Immature natural killer cell (primary cell): ENCODE results near the gene PRKG2. TPM values are rescaled to one million over a fixed set of nuclear protein-coding genes. Genes with fewer than 3 reads are reported as not detected.

ENCODE experiments used
- DNase-seq, 3 donors: peaks; one replicate each; pipeline ENCODE4 v3.0.0; 2022; ENCODE audit warnings: mixed read lengths in 1 of 3
- H3K27ac Mint-ChIP-seq, 6 donors: one replicate each; pipeline ENCODE4 v1.8.0; 2020; ENCODE audit warnings: mixed read lengths in 6 of 6, mild to moderate bottlenecking in 5 of 6, inconsistent platforms in 4 of 6, moderate library complexity in 3 of 6
- H3K27me3 Mint-ChIP-seq, 3 donors: one replicate each; pipeline ENCODE4 v1.8.0; 2020 to 2021; ENCODE audit warnings: low read depth in 3 of 3, mild to moderate bottlenecking in 3 of 3, mixed read lengths in 3 of 3, moderate library complexity in 3 of 3, inconsistent platforms in 1 of 3
- H3K36me3 Mint-ChIP-seq, 3 donors: one replicate each; pipeline ENCODE4 v1.8.0; 2020; ENCODE audit warnings: mixed read lengths in 3 of 3, inconsistent platforms in 2 of 3, mild to moderate bottlenecking in 2 of 3
- H3K4me1 Mint-ChIP-seq, 2 donors: one replicate each; pipeline ENCODE4 v1.8.0; 2020; ENCODE audit warnings: inconsistent platforms in 2 of 2, mild to moderate bottlenecking in 2 of 2, mixed read lengths in 2 of 2, moderate library complexity in 1 of 2
- H3K4me3 Mint-ChIP-seq, 5 donors: one replicate each; pipeline ENCODE4 v1.8.0; 2020; ENCODE audit warnings: mild to moderate bottlenecking in 5 of 5, mixed read lengths in 5 of 5, inconsistent platforms in 3 of 5, moderate library complexity in 3 of 5
- H3K9me3 Mint-ChIP-seq, 6 donors: one replicate each; pipeline ENCODE4 v1.8.0; 2020; ENCODE audit warnings: mild to moderate bottlenecking in 6 of 6, mixed read lengths in 6 of 6, inconsistent platforms in 4 of 6, moderate library complexity in 3 of 6
- polyA plus RNA-seq, 3 donors: library from polyadenylated mRNA; unstranded; fragments of 300-500 nt; fragmentation: Illumina TruSeq; gene quantifications; one replicate each; pipeline ENCODE4 v1.2.3, GENCODE V29; 2021

The PRKG2 gene
- polyA plus RNA-seq, 3 donors from 2014 or later = 0.62 to 0.76 TPM; not detected in 1

GRCh38 chr4:81204571-81204970 lies 10.5 kb downstream of the PRKG2 start:
- no peaks in the 10 kb centered on the region for H3K4me1 Mint-ChIP-seq
- peaks cover 0 to 7% (median 0%) of the 10 kb centered on the region in 3 donors for H3K27me3 Mint-ChIP-seq
- no peaks in the 10 kb centered on the region for H3K36me3 Mint-ChIP-seq
- no peak overlapping the region for H3K4me3 Mint-ChIP-seq
- H3K27ac Mint-ChIP-seq = no peak overlapping the region
- H3K9me3 Mint-ChIP-seq = peaks cover 0 to 2% (median 0%) of the 10 kb centered on the region in 6 donors
- no peak for DNase-seq

- H3K27ac Mint-ChIP-seq = no peak overlapping the region
- no peak for DNase-seq
- peaks cover 0 to 2% (median 0%) of the 10 kb centered on the region in 3 donors for H3K27me3 Mint-ChIP-seq
- H3K9me3 Mint-ChIP-seq = peaks cover 0 to 2% (median under 1%) of the 10 kb centered on the region in 6 donors
- H3K4me3 Mint-ChIP-seq = no peak overlapping the region
- H3K36me3 Mint-ChIP-seq = no peaks in the 10 kb centered on the region
- H3K4me1 Mint-ChIP-seq = no peaks in the 10 kb centered on the region
Measured at GRCh38 chr4:81199831-81200230, 15.2 kb downstream of the PRKG2 start.

- H3K27ac Mint-ChIP-seq = no peak overlapping the region
- no peaks in the 10 kb centered on the region for H3K36me3 Mint-ChIP-seq
- peaks cover 0 to 2% (median under 1%) of the 10 kb centered on the region in 6 donors for H3K9me3 Mint-ChIP-seq
- no peak overlapping the region for H3K4me3 Mint-ChIP-seq
- DNase-seq = no peak
- peaks cover 0 to 2% (median 0%) of the 10 kb centered on the region in 3 donors for H3K27me3 Mint-ChIP-seq
- no peaks in the 10 kb centered on the region for H3K4me1 Mint-ChIP-seq
Measured at GRCh38 chr4:81198609-81199008, 16.4 kb downstream of the PRKG2 start.

GRCh38 chr4:81197864-81198524 lies 17.0 kb downstream of the PRKG2 start:
- Mint-ChIP-seq H3K36me3 (no peaks in the 10 kb centered on the region), H3K4me3 (no peak overlapping the region), H3K4me1 (no peaks in the 10 kb centered on the region), H3K9me3 (peaks cover 0 to 2% (median under 1%) of the 10 kb centered on the region in 6 donors), H3K27ac (no peak overlapping the region), H3K27me3 (peaks cover 0 to 2% (median 0%) of the 10 kb centered on the region in 3 donors)
- no peak for DNase-seq

GRCh38 chr4:81196126-81196650 lies 18.8 kb downstream of the PRKG2 start:
- Mint-ChIP-seq H3K4me1 (no peaks in the 10 kb centered on the region), H3K9me3 (peaks cover 0 to 2% (median 2%) of the 10 kb centered on the region in 6 donors), H3K4me3 (no peak overlapping the region), H3K27ac (no peak overlapping the region), H3K27me3 (peaks cover 0 to 2% (median 0%) of the 10 kb centered on the region in 3 donors), H3K36me3 (no peaks in the 10 kb centered on the region)
- DNase-seq = no peak

GRCh38 chr4:81195475-81195874 lies 19.5 kb downstream of the PRKG2 start:
- no peaks in the 10 kb centered on the region for H3K36me3 Mint-ChIP-seq
- no peak for DNase-seq
- H3K27ac Mint-ChIP-seq = no peak overlapping the region
- peaks cover 0 to 2% (median 0%) of the 10 kb centered on the region in 3 donors for H3K27me3 Mint-ChIP-seq
- H3K4me1 Mint-ChIP-seq = no peaks in the 10 kb centered on the region
- H3K9me3 Mint-ChIP-seq = peaks cover 0 to 5% (median 2%) of the 10 kb centered on the region in 6 donors
- H3K4me3 Mint-ChIP-seq = no peak overlapping the region

- Mint-ChIP-seq H3K9me3 (peaks cover 0 to 9% (median 2%) of the 10 kb centered on the region in 6 donors), H3K27ac (no peak overlapping the region), H3K4me1 (no peaks in the 10 kb centered on the region), H3K4me3 (no peak overlapping the region), H3K36me3 (no peaks in the 10 kb centered on the region), H3K27me3 (peaks cover 0 to 2% (median 0%) of the 10 kb centered on the region in 3 donors)
- no peak for DNase-seq
Measured at GRCh38 chr4:81194286-81194685, 20.7 kb downstream of the PRKG2 start.

- no peak for DNase-seq
- Mint-ChIP-seq H3K27me3 (peaks cover 1 to 3% (median 2%) of the 10 kb centered on the region in 3 donors), H3K4me3 (no peak overlapping the region), H3K36me3 (no peaks in the 10 kb centered on the region), H3K4me1 (no peaks in the 10 kb centered on the region), H3K9me3 (peaks cover 0 to 14% (median 0%) of the 10 kb centered on the region in 6 donors), H3K27ac (no peak overlapping the region)
Measured at GRCh38 chr4:81180916-81181315, 34.1 kb downstream of the PRKG2 start.

GRCh38 chr4:81179326-81179725 lies 35.7 kb downstream of the PRKG2 start:
- H3K4me1 Mint-ChIP-seq = no peaks in the 10 kb centered on the region
- H3K9me3 Mint-ChIP-seq = peaks cover 0 to 9% (median 0%) of the 10 kb centered on the region in 6 donors
- H3K27ac Mint-ChIP-seq = no peak overlapping the region
- no peak for DNase-seq
- no peaks in the 10 kb centered on the region for H3K36me3 Mint-ChIP-seq
- no peak overlapping the region for H3K4me3 Mint-ChIP-seq
- peaks cover 0 to 2% (median 1%) of the 10 kb centered on the region in 3 donors for H3K27me3 Mint-ChIP-seq

- no peak overlapping the region for H3K4me3 Mint-ChIP-seq
- DNase-seq = no peak
- peaks cover 0 to 3% (median 0%) of the 10 kb centered on the region in 6 donors for H3K9me3 Mint-ChIP-seq
- peaks cover 0 to 2% (median 1%) of the 10 kb centered on the region in 3 donors for H3K27me3 Mint-ChIP-seq
- H3K4me1 Mint-ChIP-seq = no peaks in the 10 kb centered on the region
- no peaks in the 10 kb centered on the region for H3K36me3 Mint-ChIP-seq
- H3K27ac Mint-ChIP-seq = no peak overlapping the region
Measured at GRCh38 chr4:81173213-81173612, 41.8 kb downstream of the PRKG2 start.

- Mint-ChIP-seq H3K27ac (no peak overlapping the region), H3K9me3 (peaks cover 0 to 2% (median 0%) of the 10 kb centered on the region in 6 donors), H3K4me1 (no peaks in the 10 kb centered on the region), H3K36me3 (no peaks in the 10 kb centered on the region), H3K4me3 (no peak overlapping the region), H3K27me3 (peaks cover 0 to 2% (median 0%) of the 10 kb centered on the region in 3 donors)
- DNase-seq = no peak
Measured at GRCh38 chr4:81166458-81167160, 48.4 kb downstream of the PRKG2 start.

GRCh38 chr4:81165861-81166430 lies 49.1 kb downstream of the PRKG2 start:
- Mint-ChIP-seq H3K27ac (no peak overlapping the region), H3K9me3 (peaks cover 0 to 4% (median 0%) of the 10 kb centered on the region in 6 donors), H3K36me3 (no peaks in the 10 kb centered on the region), H3K4me1 (no peaks in the 10 kb centered on the region), H3K4me3 (no peak overlapping the region), H3K27me3 (peaks cover 0 to 2% (median 0%) of the 10 kb centered on the region in 3 donors)
- DNase-seq = no peak

GRCh38 chr4:81164623-81165416 lies 50.2 kb downstream of the PRKG2 start:
- no peak for DNase-seq
- Mint-ChIP-seq H3K27ac (no peak overlapping the region), H3K36me3 (no peaks in the 10 kb centered on the region), H3K9me3 (peaks cover 0 to 4% (median 0%) of the 10 kb centered on the region in 6 donors), H3K4me3 (no peak overlapping the region), H3K27me3 (peaks cover 0 to 2% (median 0%) of the 10 kb centered on the region in 3 donors), H3K4me1 (no peaks in the 10 kb centered on the region)
